Left hindlimb (tissue), 1 donor: ENCODE results near the gene DNAJA4.

Experiments used
- DNase-seq: peaks from one replicate; pipeline ENCODE4 v3.0.0-alpha.2; 2018

Gene DNAJA4

GRCh38 chr15:78317145-78317836 is 52.9 kb downstream of the DNAJA4 start:
- no peak for DNase-seq

- DNase-seq: no peak
These were observed 55.2 kb downstream of the DNAJA4 start for GRCh38 chr15:78319588-78319987.

DNA sequence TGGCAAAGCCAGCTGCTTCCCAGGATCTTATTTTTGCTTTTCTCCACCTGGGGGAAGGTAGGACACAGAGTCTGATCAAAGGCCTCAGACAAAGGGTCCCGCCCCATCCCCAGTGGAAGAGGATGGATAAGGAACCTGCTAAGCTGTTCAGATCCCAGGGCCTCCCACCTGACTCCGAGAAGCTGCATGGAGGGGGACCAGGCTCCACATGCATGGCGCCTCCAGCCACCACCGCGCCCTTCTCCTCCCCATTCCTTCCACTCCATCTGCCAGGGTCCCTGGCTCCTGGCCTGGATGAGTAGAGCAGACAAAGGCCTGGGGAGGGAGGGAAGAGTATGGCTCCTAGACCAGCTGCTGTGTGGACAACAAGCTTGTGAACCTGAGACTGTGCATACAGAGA is 55.8 kb downstream of the DNAJA4 start:
- DNase-seq: no peak

DNA sequence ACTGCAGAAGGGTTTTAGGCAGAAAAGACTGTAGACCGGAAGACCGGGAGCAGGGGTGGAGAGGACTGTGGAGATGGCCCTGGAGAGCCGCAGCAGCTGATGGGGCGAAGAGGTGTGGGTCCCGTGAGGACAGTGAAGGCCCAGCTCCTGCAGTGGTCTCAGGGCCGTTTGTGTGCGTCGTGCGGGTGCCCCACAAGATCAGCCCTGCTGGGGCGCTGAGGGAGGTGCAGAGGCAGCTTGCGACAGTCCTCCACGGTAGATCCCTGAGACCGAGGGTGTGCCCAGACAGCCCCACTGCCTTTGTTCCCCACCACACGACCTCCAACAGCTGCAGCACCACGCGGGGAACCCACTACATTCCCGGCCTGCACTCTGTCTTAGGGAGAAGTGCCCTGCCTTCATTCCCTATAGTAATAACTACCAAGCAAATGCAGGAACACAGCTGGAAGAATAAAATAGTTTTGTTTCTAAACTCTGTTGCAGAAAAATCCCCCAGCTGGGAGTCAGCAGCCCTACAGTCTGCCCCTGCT is 56.7 kb downstream of the DNAJA4 start:
- no peak for DNase-seq

DNA sequence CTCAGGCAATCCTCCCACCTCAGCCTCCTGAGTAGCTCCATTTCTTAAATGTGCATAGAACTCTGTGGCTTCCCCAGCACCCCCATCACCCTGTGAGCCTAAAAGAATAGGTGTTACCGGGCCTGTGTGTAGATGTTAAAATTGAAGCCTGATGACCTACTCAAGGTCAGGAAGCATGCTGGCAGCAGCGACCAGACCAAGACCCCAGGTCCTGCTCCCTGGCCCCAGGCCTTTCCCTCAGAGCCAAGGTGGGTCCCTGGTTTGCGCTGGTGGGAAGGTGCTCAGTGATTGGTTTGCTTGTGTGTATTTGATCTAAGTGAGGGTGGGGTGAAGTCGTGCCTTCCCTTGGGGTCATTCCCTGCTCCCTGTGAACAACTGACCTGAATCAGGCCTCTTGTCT is 57.4 kb downstream of the DNAJA4 start:
- DNase-seq: no peak

DNA sequence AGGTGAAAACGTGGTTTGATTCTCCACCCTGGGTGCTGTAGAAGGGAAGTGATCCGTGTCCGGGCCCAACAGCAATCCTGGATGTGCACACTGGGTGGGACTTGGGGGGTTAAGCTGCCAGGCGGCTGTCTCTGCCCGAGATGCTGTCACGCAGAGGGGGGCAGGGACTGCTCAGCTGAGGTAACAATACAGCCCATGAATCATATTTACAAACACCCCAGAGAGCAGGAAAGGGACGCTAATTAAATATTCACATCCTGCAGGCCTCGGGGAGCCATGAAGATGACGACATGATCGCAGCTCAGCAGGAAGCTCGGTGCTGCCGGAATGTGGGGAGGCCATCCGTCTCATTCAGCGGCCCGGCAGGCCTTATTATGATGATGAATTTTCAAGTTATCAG is 57.9 kb downstream of the DNAJA4 start:
- DNase-seq: no peak

- no peak for DNase-seq
These were observed 58.6 kb downstream of the DNAJA4 start for GRCh38 chr15:78322724-78323521.

DNA sequence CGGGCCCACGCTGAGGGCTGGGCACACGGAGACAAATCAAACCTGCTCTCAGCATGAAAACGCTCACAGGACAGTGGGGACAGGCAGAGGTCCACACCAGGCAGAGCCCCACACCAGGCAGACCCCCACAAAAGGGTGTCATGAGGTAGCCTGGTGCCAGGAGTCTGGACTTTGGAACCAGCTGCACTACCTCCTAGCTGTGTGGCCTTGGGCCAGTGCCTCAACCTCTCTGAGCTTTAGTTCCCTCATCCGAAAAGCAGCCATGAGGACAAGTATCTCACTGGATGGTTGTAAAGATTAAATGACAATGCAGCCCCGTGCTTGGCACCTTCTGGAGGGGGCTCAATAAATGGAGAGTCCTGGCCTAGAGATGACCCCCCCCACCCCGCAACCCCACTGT is 59.3 kb downstream of the DNAJA4 start:
- no peak for DNase-seq

DNA sequence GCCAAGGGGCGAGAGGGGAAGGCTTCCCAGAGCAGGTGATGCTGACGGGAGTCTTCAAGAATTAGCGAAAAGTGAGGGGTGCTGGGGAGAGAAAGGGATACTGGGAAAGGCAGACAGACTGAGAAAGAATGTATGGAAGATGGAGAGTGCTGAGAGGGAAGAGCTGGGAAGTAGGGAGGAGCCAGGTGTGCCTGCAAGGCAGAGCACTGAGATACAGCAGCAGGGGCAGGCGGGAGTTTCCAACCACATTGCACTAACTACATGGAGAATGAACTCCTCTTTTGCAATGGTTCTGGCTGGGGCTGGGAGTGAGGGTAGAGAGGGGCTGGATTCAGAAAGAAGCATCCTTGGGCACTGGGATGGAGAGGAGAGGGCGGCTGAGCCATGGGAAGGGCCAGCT is 59.8 kb downstream of the DNAJA4 start:
- DNase-seq: no peak

DNA sequence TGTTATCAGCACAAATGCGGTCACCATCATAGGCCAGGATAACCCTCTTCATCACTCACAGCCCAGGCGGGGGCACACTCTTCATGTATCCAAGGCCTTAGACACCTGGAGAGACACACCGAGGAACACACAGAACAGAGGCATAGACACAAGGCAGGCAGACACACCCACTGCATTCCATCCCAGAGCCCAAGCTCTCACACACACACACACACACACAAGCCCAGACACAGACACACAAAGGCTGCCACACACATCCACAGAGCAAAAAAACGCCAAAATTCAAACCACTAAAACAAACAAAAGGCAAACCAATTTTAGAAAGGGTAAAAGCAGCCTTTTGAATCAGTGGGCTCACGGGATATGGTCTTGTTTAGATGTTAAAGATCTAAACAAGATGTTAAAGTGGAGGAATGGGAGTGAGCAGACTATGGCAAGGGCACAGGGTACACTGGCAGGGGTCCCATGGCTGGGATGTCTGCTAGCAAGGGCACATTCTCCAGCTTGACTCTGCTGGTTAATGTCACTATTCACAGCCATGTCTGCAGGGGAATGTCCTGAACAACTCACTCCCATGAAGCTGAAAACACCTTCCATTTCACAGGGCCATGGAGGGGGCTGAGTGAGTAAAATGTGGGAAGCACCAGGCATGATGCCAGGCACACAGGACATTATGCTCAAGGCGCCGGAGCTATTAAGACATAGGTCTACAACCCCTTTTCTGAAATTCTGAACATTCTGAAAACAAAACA is 60.9 kb downstream of the DNAJA4 start:
- no peak for DNase-seq

DNA sequence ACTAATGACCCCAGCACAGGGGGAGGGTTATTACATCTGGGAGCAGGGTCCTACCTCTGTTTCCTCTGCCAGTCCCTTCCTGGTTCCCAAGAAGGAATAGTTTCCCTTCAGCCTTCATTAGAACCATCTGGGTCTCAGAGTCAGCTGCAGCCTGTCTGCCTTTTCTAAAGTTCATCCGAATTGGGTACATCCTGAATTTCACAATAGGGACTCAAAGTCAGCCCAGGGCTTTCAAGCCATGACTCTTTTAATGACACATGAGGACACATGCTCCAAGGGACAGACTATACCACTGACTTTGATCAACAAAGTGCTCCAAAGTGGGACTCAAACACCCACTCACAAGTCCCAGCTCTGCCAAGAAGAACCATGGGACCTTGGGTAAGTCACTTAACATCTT is 63.1 kb downstream of the DNAJA4 start:
- DNase-seq: no peak

DNA sequence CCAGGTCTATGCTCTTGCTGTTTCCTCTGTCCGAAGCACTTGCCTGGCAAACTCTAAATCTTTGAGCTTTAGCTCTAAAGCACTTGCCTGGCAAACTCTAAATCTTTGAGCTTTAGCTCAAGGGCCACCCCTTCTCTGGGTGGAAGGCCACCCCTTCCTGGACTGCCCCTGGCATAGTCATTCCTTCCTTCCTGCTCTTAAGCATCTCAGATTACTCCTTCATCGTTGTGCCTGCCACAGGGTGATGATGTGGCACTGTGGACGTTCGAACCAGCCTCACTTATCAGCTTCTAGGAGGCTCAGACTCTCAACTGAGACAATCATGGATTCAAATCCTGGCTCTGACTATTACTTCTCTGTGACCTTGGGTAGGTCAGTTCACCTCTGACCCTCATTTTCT is 65.3 kb downstream of the DNAJA4 start:
- no peak for DNase-seq
